Keratinocyte (primary cell): ENCODE data around the gene ARHGAP6.

ENCODE experiments used
- CTCF ChIP-seq, 3 experiments: IDR thresholded peaks in 1 of 3; conservative IDR thresholded peaks in 1 of 3; optimal IDR thresholded peaks in 1 of 3; 2 replicates in 2 of 3; 3 replicates in 1 of 3; pipeline versions ENCODE3 to v1.5.1; 2011; ENCODE audit warnings: low read length in 3 of 3, mild to moderate bottlenecking in 3 of 3, moderate library complexity in 2 of 3, control low read depth in 1 of 3, inconsistent platforms in 1 of 3; ENCODE audit not compliant: insufficient read depth in 2 of 3; ENCODE audit errors: extremely low read depth in 1 of 3
- EZH2 ChIP-seq: IDR thresholded peaks from one replicate; pipeline ENCODE4 v1.6.1; 2012; ENCODE audit warnings: inconsistent platforms, mild to moderate bottlenecking, low read length, moderate library complexity

GRCh38 chrX:11458170-11458569, 207.6 kb downstream of the ARHGAP6 start:
- TF ChIP-seq CTCF (optimal IDR thresholded peaks at IDR 0.05 in 1 of 3, IDR thresholded peaks at IDR 0.05 in 1 of 3, conservative IDR thresholded peaks at IDR 0.05 in 1 of 3; ENCODE audit: extremely low read depth in 1 of 3, insufficient read depth in 2 of 3, low read length in 3 of 3) (no peak), EZH2 (no peak)
